AG09319 (cell line): ENCODE measurements around the gene USP13.

Source experiments
- DNase-seq: peaks from one replicate; pipeline ENCODE4 v3.0.0-alpha.2; 2010; ENCODE audit warnings: low read depth; ENCODE audit errors: extremely low read depth
- TF ChIP-seq, protein P1 (sequence below): IDR thresholded peaks from 2 replicates; pipeline ENCODE4 v1.5.1; 2011; ENCODE audit warnings: low read depth, mild to moderate bottlenecking, inconsistent platforms, low read length, moderate library complexity

USP13 gene

GRCh38 chr3:179700716-179701115 lies 47.9 kb downstream of the USP13 start:
- TF ChIP-seq, protein P1, sequence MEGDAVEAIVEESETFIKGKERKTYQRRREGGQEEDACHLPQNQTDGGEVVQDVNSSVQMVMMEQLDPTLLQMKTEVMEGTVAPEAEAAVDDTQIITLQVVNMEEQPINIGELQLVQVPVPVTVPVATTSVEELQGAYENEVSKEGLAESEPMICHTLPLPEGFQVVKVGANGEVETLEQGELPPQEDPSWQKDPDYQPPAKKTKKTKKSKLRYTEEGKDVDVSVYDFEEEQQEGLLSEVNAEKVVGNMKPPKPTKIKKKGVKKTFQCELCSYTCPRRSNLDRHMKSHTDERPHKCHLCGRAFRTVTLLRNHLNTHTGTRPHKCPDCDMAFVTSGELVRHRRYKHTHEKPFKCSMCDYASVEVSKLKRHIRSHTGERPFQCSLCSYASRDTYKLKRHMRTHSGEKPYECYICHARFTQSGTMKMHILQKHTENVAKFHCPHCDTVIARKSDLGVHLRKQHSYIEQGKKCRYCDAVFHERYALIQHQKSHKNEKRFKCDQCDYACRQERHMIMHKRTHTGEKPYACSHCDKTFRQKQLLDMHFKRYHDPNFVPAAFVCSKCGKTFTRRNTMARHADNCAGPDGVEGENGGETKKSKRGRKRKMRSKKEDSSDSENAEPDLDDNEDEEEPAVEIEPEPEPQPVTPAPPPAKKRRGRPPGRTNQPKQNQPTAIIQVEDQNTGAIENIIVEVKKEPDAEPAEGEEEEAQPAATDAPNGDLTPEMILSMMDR: no peak
- no peak for DNase-seq

DNA sequence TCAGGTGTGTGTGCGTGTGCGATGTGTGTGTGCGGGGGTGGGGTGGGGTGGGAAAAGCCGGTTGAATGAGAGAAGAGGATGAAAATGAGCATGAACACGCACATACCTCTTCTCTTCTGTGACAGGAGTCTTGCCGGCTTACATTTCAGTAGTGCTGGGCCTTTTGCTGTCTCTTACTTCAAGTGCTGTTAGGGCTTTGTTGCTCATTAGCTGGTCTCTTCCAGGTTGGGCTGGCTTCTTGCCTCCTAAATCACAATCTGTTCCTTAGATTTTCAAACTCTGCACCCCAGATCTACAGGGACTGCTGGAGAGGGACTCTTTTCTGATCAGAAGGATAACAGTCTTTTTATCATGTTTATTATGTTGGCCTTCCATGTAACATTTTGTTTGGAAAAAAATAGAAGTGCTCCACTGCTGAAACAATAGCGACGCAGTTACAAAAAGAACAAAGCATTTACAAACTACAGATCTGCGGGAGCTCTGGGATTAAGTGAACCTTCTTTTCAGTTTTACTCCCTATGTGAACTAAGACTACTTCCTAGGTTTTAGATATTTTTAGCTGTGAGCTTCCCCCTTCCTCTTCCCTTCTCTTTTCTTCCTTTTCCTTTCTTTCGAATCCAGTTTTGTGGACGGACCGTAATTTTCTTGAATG lies 48.5 kb downstream of the USP13 start:
- DNase-seq: no peak
- TF ChIP-seq, protein P1: no peak

GRCh38 chr3:179702271-179702947 lies 49.6 kb downstream of the USP13 start:
- TF ChIP-seq, protein P1: no peak
- no peak for DNase-seq

DNA sequence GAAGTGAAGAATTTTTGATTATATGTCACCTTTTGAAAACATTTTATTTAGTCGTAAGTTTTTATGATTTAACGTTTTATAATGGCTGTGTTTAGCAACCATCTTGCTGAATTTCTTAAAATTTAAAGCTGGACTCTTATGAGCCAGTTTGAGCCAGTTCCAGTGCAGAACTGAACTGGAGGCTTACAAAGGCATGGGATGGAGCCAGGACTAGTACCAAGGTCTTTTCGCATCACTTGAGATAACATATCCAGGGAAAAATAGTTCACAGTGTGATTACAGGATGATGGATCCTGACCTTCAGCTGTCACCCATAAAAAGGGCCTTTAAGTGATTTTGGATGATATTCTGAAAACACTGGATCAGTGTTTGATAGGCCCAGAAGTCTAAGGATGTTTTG lies 51.0 kb downstream of the USP13 start:
- TF ChIP-seq, protein P1: no peak
- no peak for DNase-seq

DNA sequence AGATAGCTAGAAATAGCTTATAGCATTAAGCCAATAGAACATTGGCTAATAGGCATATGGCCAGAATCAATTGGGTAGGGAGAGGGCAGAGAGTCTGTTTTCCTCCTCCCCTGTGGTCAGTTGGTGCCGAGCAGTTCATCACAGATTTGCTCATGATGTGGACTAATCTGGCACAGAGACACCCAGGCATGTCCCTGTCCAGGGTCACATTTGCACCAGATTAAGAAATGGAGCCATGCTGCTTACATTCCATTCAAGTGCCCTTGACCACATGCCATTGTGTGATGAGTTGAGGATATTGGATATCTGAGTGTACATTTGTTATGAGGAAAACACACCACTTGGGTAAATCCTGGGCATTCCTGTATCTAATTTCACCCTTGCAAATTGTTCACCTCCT lies 53.4 kb downstream of the USP13 start:
- DNase-seq: no peak
- TF ChIP-seq, protein P1: no peak

GRCh38 chr3:179710079-179710478 lies 57.2 kb downstream of the USP13 start:
- no peak for DNase-seq

GRCh38 chr3:179713643-179714090 lies 60.8 kb downstream of the USP13 start:
- DNase-seq: no peak
- TF ChIP-seq, protein P1: no peak

More at GRCh38 chr3:179710079-179710478, 57.2 kb downstream of the USP13 start:
- TF ChIP-seq, protein P1: no peak
